ENCODE data around the gene PRDM15.

Gene PRDM15

DNA sequence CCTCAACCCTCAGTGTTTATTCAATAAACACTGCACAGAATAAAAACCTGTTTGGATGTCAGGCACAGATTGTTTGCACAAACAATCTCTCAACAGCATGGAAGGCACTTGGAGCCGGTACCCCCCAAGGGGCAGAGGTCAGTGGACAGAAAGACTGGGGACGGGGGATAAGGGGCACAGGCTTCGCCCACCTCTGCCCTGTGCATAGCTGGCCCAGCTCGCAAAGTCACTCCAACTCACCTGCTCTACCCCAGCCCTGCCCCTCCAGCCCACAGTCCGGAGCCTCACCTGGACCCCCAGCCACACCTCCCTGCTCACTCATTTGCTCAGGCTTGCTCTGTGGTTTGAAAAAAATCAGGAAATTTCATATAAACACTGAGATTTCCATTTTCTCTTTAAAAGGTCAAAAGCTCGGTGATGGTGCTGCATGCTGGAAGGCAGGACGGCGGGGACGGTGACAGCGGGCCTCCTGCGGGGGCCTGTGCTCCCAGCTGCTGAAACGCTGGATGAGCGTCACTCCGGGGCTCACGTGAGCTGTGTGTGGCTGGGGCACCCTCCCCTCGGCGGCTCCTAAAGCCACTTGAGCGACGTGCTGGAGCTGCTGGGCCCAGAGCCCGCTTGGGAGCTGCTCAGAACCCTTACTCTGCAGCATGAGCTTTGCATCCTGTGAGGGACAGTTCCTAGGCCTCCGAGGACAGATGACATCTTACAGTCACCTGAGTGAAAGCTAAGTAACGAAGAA lies 54.5 kb downstream of the PRDM15 start:
- no peak for DNase-seq (ENCODE audit: low read depth)

DNA sequence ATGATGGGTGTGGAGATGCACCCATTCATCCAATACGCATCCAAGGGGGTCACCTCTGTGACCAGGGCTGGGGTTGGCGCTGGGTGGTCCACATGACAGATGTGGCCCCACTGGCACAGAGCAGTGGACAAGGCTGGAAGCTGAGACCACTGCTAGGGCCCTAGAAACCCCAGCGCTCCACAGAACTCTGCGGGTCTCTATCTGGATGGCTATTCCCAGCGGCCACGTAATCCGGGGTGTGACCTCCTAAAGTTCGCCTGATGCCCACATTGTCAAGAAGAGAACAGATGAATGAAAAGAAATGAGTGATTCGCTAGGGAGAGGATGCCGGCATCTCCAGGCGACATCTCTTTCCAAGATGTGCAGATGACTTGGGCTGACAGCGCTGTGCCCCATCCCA lies 55.2 kb downstream of the PRDM15 start:
- DNase-seq (ENCODE audit: low read depth): no peak

DNA sequence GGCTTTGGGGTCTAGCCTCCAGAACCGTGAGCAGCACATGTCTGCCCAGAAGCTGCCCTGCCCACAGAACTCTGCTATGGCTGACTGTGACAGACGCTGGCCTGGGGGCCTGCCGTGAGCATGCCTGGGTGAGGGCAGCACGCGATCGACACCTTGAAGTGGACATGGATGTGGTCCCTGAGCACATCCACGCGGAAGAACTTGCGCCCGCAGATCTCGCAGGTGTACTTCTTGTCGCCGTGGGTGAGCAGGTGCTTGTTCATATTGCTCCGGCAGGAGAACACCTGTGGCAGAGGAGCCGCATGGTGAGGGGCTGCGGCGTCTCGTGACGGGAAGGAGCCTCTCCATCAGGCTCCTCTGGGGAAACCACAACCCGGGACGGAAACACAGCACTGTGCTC lies 56.0 kb downstream of the PRDM15 start:
- no peak for DNase-seq (ENCODE audit: low read depth)

DNA sequence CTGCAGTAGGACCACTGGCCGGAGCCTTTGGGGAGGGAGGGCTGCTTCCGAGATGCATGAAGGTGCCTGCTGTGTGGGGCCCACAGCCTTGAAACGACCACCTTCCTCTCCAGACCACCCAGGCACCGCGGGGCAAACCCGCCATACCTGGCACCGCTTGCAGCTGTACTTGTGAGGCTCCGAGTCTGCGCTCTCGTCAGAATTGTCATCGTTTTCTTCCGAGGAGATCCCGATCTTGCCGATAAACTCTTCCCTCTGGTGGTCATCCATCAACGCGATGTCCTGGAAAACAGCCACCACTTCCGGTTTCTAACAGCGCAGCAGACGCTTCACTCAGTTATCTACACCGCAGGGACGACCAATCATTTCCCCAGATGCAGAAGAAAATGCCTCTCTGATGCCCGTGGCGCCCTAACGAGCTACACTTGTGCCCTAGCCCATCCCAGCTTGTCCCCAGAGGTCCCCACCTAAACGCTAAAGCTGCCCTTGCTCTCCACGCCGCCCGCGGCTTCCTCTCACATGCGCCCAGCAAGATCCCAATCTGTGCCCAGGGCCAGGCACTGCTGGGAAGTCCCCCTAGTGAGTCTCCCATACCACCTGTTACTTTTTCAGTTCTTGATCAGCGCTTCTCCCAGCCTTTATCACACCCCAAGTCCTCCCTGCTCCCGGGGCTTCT lies 57.2 kb downstream of the PRDM15 start:
- no peak for DNase-seq (ENCODE audit: low read depth)

DNA sequence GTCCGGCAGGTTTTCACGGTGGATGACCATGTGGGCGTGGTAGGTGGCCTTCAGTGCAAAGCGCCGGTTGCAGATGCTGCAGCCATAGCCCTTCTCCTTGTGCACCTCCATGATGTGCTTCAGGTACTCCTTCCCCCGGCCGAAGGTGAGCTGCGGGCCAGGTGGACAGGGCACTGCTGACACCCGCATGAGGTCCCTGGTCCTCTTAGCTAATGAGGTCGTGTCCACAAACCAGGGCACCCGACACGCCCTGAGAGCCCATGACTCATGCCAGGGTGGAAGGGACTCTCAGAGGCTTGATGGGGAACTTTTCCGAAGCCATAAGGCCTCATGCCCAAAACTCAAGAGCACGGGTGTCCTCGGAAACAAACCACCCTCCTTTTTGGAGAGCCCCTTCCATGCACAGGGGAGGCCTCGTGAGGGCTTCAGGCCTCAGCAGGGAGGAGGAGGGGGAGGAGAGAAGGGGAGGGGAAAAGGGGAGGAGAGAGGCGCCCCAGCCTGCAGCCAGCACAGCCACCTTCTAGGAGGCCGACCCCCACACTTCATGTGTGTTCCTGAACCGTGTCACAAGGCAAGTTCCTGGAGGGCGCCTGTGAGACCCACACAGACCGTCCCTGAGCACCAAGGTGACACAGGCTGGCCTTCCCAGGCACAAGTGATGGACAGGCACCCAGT lies 57.9 kb downstream of the PRDM15 start:
- DNase-seq (ENCODE audit: low read depth): no peak

DNA sequence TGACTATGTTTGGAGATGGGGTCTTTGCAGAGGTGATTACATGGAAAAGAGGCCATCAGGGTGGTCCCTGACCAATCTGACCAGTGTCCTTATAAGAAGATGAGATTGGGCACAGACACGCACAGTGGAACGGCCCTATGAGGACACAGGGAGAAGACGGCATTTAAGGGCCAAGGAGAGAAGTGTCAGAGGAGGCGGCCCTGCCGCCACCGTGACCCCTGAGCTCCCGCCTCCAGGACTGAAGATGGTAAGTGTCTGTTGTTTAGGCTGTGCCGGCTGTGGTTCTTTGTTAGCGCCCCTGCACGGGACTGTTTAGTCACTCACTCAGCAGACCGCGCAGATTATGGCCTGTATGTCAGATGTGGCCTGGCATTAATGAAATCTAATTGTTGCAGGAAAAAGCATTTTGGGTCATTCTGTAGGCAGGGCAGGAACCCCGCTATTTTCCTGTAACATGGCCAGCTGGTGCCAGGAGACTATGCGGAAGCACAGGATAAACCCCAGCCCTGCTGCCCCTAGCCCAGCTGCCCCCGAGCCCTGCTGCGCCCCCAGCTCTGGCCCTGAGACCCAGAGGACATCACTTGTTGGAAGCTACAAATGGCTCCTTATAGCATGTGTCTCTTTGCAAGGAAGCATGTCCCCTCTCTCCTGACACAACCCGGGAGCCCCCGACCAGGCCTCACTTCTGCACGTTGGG lies 58.6 kb downstream of the PRDM15 start:
- no peak for DNase-seq (ENCODE audit: low read depth)

DNA sequence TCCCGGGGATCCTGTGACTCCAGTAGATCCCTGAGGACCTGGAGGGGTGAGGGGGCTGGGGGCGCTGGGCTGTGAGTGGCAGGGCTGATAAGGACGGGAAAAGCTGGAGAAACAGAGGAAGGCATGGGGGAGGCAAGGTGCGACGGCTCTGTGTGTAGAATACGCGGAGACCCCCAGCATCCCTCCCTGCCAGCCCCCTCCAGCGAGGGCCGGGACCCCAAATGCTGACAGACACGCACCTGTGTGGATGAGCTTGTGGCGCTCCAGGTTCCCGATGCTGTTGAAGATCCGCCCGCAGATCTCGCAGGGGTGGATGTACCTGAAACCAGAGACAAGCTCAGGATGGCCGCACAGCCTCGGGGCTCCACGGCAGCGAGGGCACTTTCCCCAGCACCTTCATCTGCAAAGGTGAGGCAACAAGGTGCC lies 59.3 kb downstream of the PRDM15 start:
- no peak for DNase-seq (ENCODE audit: low read depth)

DNA sequence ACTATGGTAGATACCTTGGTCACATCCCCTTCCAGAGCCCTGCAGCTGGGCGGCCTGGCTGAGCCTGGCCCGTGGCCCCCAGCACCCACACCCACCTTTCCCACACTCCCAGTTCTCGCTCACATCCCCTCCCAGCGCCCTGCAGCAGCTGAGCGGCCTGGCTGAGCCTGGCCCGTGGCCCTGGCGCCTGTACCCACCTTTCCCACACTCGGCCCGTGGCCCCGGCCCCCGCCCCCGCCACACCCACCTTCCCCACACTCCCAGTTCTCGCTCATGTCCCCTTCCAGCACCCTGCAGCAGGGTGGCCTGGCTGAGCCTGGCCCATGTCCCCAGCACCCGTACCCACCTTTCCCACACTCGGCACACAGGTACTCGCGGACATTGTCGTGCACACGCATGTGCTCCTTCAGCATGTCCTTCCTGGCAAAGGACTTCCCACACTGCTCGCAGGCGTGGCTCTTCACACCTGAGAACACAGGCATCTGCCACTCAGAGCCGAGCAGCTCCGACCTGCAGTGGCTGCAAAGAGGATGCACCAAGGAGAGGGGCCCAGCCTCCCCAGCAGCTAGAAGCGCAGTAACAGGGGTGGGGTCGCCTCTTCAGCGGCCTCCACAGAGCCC lies 59.8 kb downstream of the PRDM15 start:
- DNase-seq (ENCODE audit: low read depth): no peak

DNA sequence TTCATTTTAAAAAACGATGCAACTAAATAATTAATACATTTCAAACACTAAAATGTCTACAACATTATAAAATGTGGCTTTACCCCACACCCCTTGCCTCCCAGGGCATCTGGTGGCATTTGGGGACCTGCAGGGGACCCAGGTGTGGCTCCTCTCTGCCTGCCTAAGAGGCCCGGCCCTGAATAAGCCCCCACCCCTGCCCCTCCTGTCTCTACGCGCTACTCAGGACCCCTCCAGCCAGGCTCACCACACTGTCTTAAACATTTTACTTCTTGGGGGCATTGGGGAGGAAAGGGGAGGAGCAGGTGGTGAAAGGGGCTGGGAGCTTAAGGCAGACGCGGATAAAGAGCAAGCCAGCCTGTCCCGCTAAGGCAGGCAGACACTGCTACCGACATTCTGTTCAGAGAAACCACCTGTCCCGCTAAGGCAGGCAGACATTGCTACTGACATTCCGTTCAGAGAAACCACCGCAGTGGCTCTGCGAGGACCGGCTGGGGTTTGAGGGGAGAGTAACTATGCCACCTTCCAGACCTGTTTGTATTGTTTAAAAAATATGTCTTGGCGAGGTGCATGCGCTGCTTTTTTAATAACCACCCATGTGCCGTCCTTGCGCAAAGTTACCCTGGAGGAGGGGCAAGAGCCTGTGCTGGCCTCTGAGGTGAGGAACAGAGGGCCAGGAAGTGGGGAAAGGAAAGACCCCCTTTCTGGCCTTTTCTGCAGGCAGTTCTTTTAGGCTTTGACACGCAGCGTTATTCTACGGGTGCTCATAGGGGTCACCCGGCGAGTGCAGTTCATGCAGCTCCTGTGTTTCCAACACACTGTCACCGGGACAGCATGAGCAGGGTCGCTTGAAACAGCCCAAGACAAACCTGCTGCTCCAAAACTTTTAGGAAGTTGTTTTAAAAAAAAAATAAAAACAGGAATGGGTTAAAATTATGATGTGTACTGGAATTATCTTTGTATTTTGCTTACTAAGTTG lies 61.0 kb downstream of the PRDM15 start:
- DNase-seq (ENCODE audit: low read depth): no peak

DNA sequence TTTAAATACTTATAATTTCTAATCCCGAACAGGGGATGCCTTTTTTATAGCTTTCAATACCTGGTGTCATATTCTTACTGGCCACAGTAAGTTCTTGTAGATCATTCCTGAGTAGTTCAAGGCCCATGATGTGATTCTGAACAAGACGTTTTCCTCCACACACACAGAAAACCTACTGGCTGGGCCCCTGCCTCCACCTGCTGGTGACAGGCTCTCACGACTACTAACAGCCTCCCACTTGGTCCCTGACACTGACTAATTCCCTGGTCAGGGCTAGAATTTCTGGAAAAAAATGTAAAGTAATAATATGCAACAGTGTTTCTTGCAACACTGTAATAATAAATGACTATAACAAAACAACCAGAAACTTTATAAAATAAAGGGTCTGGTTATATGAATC lies 61.9 kb downstream of the PRDM15 start:
- peak; percentile 56 for DNase-seq (ENCODE audit: low read depth)

DNA sequence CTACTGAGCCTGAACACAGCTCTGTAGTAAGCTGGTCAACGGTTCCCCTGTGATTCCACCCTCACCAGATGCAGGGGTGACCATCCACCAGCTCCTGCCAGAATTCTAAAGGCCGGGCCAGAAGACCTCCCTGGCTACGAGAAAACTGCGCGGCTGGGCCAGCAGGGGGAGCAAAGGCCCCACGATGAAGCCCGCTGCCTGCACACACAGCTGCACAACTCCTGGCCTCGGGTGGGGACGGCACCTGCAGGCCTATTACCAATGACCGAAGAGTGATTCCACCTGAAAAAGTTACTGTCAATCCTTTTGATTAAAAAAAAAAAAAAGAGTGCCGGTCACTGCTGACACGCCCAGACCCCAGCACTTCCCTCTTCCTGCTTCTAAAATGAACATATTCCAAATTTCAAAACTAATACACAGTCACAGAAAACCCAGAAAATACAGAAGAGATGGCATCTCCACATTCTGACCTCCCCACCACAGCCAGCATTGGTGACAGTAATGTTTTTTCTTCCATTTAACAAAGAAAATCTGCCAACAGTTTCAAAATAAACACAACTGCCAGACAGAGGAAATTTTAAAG lies 62.5 kb downstream of the PRDM15 start:
- peak; percentile 37 for DNase-seq (ENCODE audit: low read depth)

DNA sequence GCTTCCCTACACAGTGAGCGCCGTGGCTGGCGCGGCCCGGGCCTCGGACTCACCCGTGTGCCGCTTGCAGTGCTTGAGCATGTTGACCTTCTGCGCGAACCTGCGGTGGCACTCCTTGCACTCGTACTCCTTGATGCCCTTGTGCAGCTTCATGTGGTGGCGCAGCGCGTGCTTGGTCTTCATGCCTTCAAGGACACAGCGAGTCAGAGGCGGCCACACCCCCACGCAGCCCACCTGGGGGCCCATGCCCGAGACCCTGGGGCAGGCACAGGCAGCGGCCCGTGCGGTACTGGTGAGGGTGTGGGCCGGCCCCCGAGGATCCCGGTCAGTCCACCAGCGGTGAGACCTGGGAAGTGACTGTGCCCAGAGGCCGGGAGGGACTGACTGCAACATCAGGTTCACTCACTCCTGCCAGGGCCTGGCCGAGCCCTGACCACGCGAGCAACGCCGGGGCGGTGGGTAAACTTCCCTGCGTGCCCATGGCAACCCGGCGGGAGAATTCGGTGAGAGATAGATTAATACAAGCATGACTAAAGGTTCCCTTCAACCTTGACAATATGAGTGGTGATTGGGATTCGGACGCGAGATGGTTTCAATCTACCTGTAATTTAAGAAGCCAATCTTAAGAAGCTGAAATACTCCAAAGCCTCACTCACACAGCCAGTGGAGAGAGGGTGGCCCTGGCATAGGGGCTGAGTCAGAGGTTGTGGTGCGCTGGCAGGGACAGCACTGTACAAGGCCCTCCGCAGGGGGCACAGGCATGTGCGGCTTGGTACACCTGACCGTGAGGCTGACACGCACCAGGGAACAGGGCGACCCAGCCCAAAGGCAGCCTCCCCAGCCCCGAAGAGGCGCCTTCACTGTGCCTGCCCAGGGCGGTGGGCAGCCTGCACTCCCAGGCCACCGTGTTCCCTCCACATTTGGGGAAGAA lies 63.2 kb downstream of the PRDM15 start:
- DNase-seq (ENCODE audit: low read depth): no peak

DNA sequence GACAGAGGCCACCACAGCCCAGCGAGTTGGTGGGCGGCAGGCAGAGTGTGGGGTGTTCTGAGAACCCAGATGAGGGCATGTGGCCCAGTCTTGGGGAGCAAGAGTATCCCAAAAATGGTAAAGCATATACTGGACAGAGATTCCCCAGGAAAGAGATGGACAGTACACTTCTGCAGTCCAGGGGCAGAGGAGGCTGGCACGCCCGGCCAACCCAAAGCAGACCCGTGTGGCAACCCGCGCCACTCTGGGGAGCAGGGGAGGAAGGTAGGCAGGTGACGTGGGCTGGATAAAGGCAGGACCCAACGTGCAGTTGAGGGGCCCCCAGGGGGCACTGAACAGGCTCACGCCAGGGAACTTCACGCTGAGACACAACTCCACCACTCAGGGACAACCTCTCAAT lies 65.9 kb downstream of the PRDM15 start:
- DNase-seq (ENCODE audit: low read depth): no peak

DNA sequence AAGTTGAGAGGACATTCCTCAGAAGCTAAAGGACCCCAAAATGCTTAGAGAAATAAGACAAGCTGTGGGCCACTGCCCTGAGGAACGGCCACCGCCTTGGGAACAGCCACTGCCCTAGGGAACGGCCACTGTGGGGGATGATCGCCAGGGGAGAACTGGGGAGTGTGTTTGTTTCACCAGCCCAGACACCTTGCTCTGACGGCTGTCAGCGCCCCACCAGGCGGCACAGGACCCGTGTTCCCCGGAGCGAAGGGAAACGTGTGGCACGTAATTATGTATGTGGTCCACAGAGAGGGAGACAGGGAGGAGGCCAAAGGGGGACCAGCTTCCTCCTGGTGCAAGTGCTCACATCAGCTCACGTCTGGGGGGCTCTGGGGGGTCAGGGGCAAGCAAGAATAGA lies 66.5 kb downstream of the PRDM15 start:
- DNase-seq (ENCODE audit: low read depth): no peak

DNA sequence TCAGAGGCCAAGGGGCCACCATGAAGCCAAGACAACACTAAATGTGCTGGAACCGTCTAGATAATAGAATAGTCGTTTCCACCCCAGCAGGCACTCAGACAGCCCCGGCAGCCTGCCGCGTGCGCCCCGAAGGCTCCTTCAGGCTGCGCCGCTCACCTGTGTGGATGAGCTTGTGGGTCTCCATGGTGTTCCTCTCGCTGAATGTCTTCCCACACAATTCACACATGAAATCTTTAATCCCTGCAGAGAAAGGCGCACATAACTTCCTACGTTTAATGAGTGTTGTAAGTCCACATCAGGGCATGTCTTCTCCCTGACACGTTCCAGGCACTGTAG lies 68.6 kb downstream of the PRDM15 start:
- no peak for DNase-seq (ENCODE audit: low read depth)

DNA sequence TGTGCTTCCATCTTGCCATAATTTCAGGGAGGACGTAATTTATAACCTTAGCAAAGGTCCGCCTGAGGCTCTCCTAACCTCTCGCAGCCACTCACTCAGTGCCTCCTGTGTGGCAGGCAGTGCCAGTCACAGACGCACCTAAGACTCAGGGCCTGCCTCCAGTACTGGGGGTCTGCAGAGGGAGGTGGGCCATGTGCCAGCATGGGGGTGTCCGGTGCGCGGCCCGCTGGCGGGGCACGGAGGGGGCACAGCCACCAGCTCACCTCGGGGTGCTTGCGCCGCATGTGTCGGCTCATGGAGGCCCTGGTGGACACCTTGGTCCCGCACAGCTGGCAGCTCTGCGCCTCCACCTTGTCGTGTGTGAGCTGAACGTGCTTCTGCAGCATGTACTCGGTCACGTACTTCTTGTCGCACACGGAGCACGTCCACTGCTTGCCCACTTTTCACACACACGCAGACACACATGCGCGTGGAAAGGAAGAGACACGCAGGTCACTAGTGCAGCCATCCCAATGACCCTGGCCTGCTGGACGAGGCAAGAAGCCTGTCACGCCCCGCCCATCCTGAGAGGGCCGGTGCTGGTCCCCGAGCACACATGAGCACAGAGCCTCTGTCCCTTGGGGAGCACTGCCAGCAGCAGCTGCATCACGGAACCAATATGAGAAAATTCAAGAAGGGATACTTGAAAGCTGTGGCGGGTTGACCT lies 69.1 kb downstream of the PRDM15 start:
- DNase-seq (ENCODE audit: low read depth): no peak

DNA sequence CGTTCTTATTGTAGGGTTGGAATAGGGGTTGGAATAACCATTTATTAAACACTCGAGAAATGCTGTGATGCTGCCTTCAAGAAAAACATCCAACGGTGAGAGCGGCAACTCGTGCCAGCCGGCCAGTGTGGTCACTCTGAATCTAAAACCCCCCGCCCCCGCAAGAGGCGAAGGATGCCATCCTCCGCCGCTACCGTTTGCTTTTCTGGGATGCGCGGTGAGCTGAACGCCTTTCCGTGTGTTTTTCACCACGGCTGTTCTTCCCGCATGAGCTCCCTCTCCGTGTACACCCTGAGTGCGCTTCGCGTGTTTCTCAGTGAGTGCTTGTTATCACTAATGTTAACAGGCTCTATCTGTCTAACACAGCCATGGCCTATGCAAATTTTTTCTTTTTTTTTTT lies 70.3 kb downstream of the PRDM15 start:
- no peak for DNase-seq (ENCODE audit: low read depth)

DNA sequence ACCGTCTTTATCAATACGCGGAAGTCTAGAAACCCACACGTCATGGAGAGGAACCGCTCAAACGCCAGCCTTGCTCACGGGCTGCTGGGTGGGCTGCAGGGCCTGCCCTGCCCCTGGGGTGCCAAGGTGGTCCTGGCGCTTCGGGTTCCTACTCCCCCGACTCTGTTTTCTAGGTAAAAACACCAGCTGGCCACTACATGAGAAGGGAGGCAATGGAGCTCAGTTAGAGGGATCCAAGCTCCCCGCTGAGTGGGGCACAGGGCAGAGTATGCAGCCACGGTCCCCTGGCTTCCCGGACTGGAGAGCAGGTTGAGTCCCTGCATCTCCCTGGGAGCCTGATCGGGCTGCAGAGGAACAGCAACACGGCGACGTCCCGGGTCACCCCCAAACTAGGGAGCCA lies 71.0 kb downstream of the PRDM15 start:
- DNase-seq (ENCODE audit: low read depth): no peak

DNA sequence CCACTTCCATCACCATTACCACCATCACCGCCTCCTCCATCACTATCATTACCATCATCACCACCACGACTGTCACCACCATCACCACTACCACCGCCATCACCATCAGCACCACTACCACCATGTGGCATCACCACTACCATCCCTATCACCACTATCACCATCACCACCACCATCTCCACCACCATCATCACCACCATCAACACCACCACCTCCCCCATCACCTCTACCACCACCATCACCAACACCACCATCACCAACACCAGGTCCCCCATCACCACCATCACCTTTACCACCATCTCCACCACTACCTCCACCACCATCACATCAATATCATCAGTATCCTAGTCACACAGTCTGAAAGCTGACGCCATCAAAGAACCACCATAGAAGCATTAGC lies 72.4 kb downstream of the PRDM15 start:
- no peak for DNase-seq (ENCODE audit: low read depth)
